Endothelial cell of umbilical vein (primary cell): ENCODE results near the gene CCND1. TPM values are rescaled to one million over a fixed set of nuclear protein-coding genes. Genes with fewer than 3 reads are reported as not detected.

Experiments
- BruUV-seq: library from RNA; stranded (reverse); fragments of 400-500 nt; replicated peaks from 2 replicates; lab custom pipeline; 2021; lab: Mats Ljungman, UMichigan
- CTCF ChIA-PET: fragments of 300-600, 350-600 bp; sonication (Branson Sonifier 250); formaldehyde crosslinking; loops from one replicate; lab custom pipeline; 2021; ENCODE audit warnings: antibody characterized with exemption, inconsistent platforms; lab: Charles Lee
- POLR2A ChIA-PET: fragments of 300-600, 350-600 bp; sonication (Branson Sonifier 250); formaldehyde crosslinking; loops from one replicate; lab custom pipeline; 2021; ENCODE audit warnings: antibody characterized with exemption, inconsistent platforms; lab: Charles Lee
- DNase-seq: peaks from one replicate; pipeline ENCODE4 v3.0.0-alpha.2; 2011; ENCODE audit warnings: low read depth, low spot score
- FAIRE-seq: peaks from 2 replicates; lab custom pipeline; 2011; peaks lifted over from hg19 to GRCh38; lab: Jason Lieb, UNC
- H2AFZ ChIP-seq: 2 replicates; pipeline ENCODE4 v1.6.0; 2012; ENCODE audit warnings: low read depth, low read length, control low read depth, inconsistent platforms
- H3K27ac ChIP-seq: 2 replicates; pipeline ENCODE4 v1.5.1; 2011; ENCODE audit warnings: low read depth, mild to moderate bottlenecking, control low read depth, low read length, moderate library complexity; ENCODE audit not compliant: insufficient read depth
- H3K27me3 ChIP-seq, 2 experiments: 2 replicates each; pipeline versions ENCODE4 v1.6.0 to v1.6.1; 2011; ENCODE audit warnings: low read length in 2 of 2, mixed read lengths in 1 of 2; ENCODE audit not compliant: control insufficient read depth in 2 of 2, insufficient read depth in 2 of 2
- H3K36me3 ChIP-seq, 2 experiments: 2 replicates in 1 of 2; 3 replicates in 1 of 2; pipeline ENCODE4 v1.5.1; 2011; ENCODE audit warnings: low read length in 2 of 2, mild to moderate bottlenecking in 1 of 2, moderate library complexity in 1 of 2; ENCODE audit not compliant: control insufficient read depth in 2 of 2, insufficient read depth in 2 of 2; ENCODE audit errors: extremely low read depth in 1 of 2
- H3K4me1 ChIP-seq: 3 replicates; pipeline ENCODE4 v1.5.1; 2011; ENCODE audit warnings: mild to moderate bottlenecking, low read length; ENCODE audit not compliant: control insufficient read depth, insufficient read depth; ENCODE audit errors: extremely low read depth
- H3K4me2 ChIP-seq: 2 replicates; pipeline ENCODE4 v1.6.1; 2011; ENCODE audit warnings: low read length, control low read depth, mixed read lengths; ENCODE audit not compliant: insufficient read depth
- H3K4me3 ChIP-seq, 3 experiments: fragments of 200-600 bp in 1 of 3; sonication (generic), shearing (Covaris generic) in 1 of 3; replicated peaks in 1 of 3; 2 replicates each; pipeline ENCODE4 v1.5.1; 2011 to 2016; ENCODE audit warnings: control low read depth in 3 of 3, low read length in 3 of 3, mild to moderate bottlenecking in 2 of 3, inconsistent platforms in 1 of 3, low read depth in 1 of 3, moderate library complexity in 1 of 3; ENCODE audit not compliant: insufficient read depth in 1 of 3
- H3K79me2 ChIP-seq: 2 replicates; pipeline ENCODE4 v1.6.0; 2012; ENCODE audit warnings: low read length, inconsistent platforms; ENCODE audit not compliant: control insufficient read depth, insufficient read depth
- H3K9ac ChIP-seq: replicated peaks from 2 replicates; pipeline ENCODE3; 2011; ENCODE audit warnings: low read length, control low read depth; ENCODE audit not compliant: insufficient read depth; ENCODE audit errors: extremely low read depth
- H3K9me1 ChIP-seq: replicated peaks from 3 replicates; pipeline ENCODE4 v1.6.0; 2011; ENCODE audit warnings: mild to moderate bottlenecking, low read length; ENCODE audit not compliant: control insufficient read depth, insufficient read depth; ENCODE audit errors: extremely low read depth
- H3K9me3 ChIP-seq: replicated peaks from 2 replicates; pipeline ENCODE4 v1.5.1; 2012; ENCODE audit warnings: low read length, inconsistent platforms; ENCODE audit not compliant: control insufficient read depth, insufficient read depth
- H4K20me1 ChIP-seq: replicated peaks from 2 replicates; pipeline ENCODE3; 2011; ENCODE audit warnings: mild to moderate bottlenecking, low read length; ENCODE audit not compliant: control insufficient read depth, insufficient read depth; ENCODE audit errors: extremely low read depth
- EZH2 ChIP-seq: IDR thresholded peaks from 2 replicates; pipeline ENCODE4 v1.6.1; 2012; ENCODE audit warnings: borderline replicate concordance, low read depth, mild to moderate bottlenecking, moderate library complexity, low read length, inconsistent platforms; ENCODE audit not compliant: severe bottlenecking
- FOS ChIP-seq: IDR thresholded peaks from 2 replicates; pipeline ENCODE4 v1.6.1; 2011; ENCODE audit warnings: mild to moderate bottlenecking, low read length, moderate library complexity, borderline replicate concordance; ENCODE audit not compliant: insufficient read depth
- GATA2 ChIP-seq: IDR thresholded peaks from 2 replicates; pipeline ENCODE4 v1.7.0; 2011; ENCODE audit warnings: low read depth, mild to moderate bottlenecking, moderate library complexity, mixed read lengths, low read length; ENCODE audit not compliant: insufficient read length, insufficient read depth
- JUN ChIP-seq: IDR thresholded peaks from 2 replicates; pipeline ENCODE4 v1.6.1; 2011; ENCODE audit warnings: borderline replicate concordance, low read depth; ENCODE audit not compliant: insufficient read length, insufficient read depth
- MYC ChIP-seq: IDR thresholded peaks from one replicate; pipeline ENCODE4 v1.6.1; 2011; ENCODE audit warnings: mild to moderate bottlenecking, low read depth, low read length
- POLR2A ChIP-seq: IDR thresholded peaks from 2 replicates; pipeline ENCODE4 v1.6.1; 2012; ENCODE audit warnings: low read depth, mild to moderate bottlenecking, control low read depth, low read length
- POLR2AphosphoS5 ChIP-seq: IDR thresholded peaks from 2 replicates; pipeline ENCODE4 v1.6.1; 2012; ENCODE audit warnings: low read depth, mild to moderate bottlenecking, control low read depth, low read length, moderate library complexity; ENCODE audit not compliant: insufficient read depth
- dilution Hi-C: fragments of 300-500 bp; cut with MboI; formaldehyde crosslinking; loops from one replicate; pipeline ENCODE4 v1.15.0; 2019; ENCODE audit warnings: low sequenced_read_pairs; ENCODE audit not compliant: extremely low pct_ligation_motif_present
- intact Hi-C: fragments of 100-400 bp; cut with micrococcal nuclease; formaldehyde crosslinking; loops from one replicate; pipeline ENCODE4 v1.10.0; 2022
- polyA plus RNA-seq, 4 experiments: library from polyadenylated mRNA; depleted of rRNA in 3 of 4; stranded (reverse) in 3 of 4; unstranded in 1 of 4; fragments of >200 nt; gene quantifications; 2 replicates each; pipeline versions ENCODE4 v1.2.1 to v1.2.3, GENCODE V29; 2011 to 2012; ENCODE audit warnings: missing spikeins in 1 of 4
- total RNA-seq: library from RNA; stranded (reverse); gene quantifications from 2 replicates; pipeline ENCODE4 v1.2.3, GENCODE V29; 2021
- TF ChIP-seq, protein P1 (sequence below): IDR thresholded peaks from 2 replicates; pipeline ENCODE4 v1.6.1; 2011; ENCODE audit not compliant: insufficient read depth, insufficient read length
- TF ChIP-seq, protein P2 (sequence below), 2 donors: IDR thresholded peaks; 1 replicate in 1 of 2; 2 replicates in 1 of 2; pipeline ENCODE4 v1.5.1; 2011; ENCODE audit warnings: low read length in 2 of 2, mild to moderate bottlenecking in 2 of 2, moderate library complexity in 2 of 2, control low read depth in 1 of 2, inconsistent platforms in 1 of 2, low read depth in 1 of 2; ENCODE audit not compliant: insufficient read depth in 1 of 2; ENCODE audit errors: extremely low read depth in 1 of 2

The CCND1 gene
- total and polyA plus RNA-seq, 2 donors (not counting 3 experiments of a cell fraction or from before 2014, with no cell fraction given), result 98.7 to 370 TPM

DNA sequence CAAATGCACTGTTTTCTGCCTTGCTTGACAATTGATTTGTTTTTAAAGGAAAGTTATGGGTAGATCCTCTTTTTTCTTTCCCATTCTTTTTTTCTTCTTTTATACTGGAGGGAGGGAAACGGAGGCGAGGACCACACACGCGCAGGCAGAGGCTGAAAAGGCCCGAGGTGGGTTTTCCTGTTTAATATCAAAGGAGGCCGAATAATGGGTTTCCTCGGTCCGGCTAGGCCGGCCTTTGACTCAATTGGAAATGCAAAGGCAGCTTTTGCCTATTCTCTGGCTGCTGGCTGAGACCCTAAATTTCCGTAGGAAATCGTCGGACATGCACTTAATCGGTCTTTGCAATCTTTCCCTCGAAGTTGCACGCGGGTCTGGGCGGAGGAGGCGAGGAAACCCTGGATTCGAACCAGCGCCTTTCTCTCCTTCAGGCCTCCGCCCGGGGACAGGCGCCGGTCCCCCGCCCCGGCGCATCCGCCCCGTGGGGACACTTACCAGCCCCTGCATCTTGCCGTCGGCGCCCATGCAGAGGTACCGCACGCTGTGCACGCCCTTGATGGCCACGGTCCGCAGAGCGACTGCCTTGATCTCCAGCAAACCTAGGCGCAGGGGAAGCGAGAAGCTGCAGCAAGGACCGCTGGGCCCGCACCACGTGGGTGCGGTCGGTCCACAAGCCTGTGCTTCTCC lies 62.0 kb downstream of the CCND1 start:
- ChIA-PET POLR2A (no interaction called here), CTCF (no interaction called here)
- no peaks in the 10 kb centered on the region for H3K79me2 ChIP-seq
- FAIRE-seq, result no peak
- DNase-seq, result no peak
- no peaks in the 10 kb centered on the region for H3K36me3 ChIP-seq
- H3K4me3 ChIP-seq, result no peak overlapping the region
- H3K27me3 ChIP-seq, result peaks cover 53 to 60% of the 10 kb centered on the region in 2 experiments
- H3K27ac ChIP-seq, result no peak overlapping the region
- H3K4me2 ChIP-seq, result no peak overlapping the region
- intact Hi-C loops, result loop anchor here (5.0 kb wide), 2 partner anchors 139 to 184 kb away; no protein-coding TSS in a partner anchor
- no TSS peak for BruUV-seq
- peaks cover 8% of the 10 kb centered on the region for H3K4me1 ChIP-seq
- H2AFZ ChIP-seq, result no peak overlapping the region
- no peaks in the 10 kb centered on the region for H3K9me3 ChIP-seq
- dilution Hi-C loops, result no loop called here
- H3K9ac ChIP-seq, result no peak overlapping the region
- no peaks in the 10 kb centered on the region for H4K20me1 ChIP-seq
- H3K9me1 ChIP-seq, result no peaks in the 10 kb centered on the region
- TF ChIP-seq, protein P1, sequence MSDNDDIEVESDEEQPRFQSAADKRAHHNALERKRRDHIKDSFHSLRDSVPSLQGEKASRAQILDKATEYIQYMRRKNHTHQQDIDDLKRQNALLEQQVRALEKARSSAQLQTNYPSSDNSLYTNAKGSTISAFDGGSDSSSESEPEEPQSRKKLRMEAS, result no peak
- TF ChIP-seq EZH2 (peak; percentile 98), POLR2A (no peak)

DNA sequence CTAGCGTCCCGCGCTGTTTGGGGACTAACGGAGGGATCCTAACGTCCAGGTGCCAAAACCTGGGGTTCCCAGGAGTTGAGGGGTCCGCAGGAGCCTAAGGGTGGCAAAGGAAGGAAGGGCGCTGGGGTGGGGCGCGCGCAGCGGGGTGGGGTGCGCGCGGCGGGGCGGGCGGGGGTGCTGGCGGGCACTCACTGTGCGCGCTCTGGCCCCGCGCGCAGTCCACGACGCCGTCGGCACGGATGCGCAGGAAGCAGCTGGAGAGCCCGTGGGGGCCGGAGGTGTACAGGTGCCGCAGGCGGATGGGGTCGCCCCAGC lies 62.5 kb downstream of the CCND1 start:
- Histone ChIP-seq H3K9ac (no peak overlapping the region), H3K9me3 (no peaks in the 10 kb centered on the region), H3K27ac (no peak overlapping the region), H2AFZ (no peak overlapping the region), H3K4me3 (no peak overlapping the region), H3K4me2 (no peak overlapping the region), H3K27me3 (peaks cover 53 to 60% of the 10 kb centered on the region in 2 experiments), H3K9me1 (no peaks in the 10 kb centered on the region), H4K20me1 (no peaks in the 10 kb centered on the region), H3K36me3 (no peaks in the 10 kb centered on the region), H3K79me2 (no peaks in the 10 kb centered on the region), H3K4me1 (peaks cover 8% of the 10 kb centered on the region)
- no TSS peak for BruUV-seq
- CTCF ChIA-PET, result no interaction called here
- intact Hi-C loops (loop anchor here (5.0 kb wide), 2 partner anchors 139 to 184 kb away; no protein-coding TSS in a partner anchor), dilution Hi-C loops (no loop called here)
- FAIRE-seq, result no peak
- TF ChIP-seq GATA2 (no peak), FOS (no peak), POLR2AphosphoS5 (no peak), JUN (no peak), POLR2A (no peak), EZH2 (no peak), MYC (no peak)
- TF ChIP-seq, protein P2, sequence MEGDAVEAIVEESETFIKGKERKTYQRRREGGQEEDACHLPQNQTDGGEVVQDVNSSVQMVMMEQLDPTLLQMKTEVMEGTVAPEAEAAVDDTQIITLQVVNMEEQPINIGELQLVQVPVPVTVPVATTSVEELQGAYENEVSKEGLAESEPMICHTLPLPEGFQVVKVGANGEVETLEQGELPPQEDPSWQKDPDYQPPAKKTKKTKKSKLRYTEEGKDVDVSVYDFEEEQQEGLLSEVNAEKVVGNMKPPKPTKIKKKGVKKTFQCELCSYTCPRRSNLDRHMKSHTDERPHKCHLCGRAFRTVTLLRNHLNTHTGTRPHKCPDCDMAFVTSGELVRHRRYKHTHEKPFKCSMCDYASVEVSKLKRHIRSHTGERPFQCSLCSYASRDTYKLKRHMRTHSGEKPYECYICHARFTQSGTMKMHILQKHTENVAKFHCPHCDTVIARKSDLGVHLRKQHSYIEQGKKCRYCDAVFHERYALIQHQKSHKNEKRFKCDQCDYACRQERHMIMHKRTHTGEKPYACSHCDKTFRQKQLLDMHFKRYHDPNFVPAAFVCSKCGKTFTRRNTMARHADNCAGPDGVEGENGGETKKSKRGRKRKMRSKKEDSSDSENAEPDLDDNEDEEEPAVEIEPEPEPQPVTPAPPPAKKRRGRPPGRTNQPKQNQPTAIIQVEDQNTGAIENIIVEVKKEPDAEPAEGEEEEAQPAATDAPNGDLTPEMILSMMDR (IDR thresholded peaks at IDR 0.05; ENCODE audit: extremely low read depth in 1 of 2, insufficient read depth in 1 of 2, low read depth in 1 of 2, low read length in 2 of 2), result no peak
- TF ChIP-seq, protein P1, result no peak
- no peak for DNase-seq
- POLR2A ChIA-PET, result no interaction called here
